SK-N-SH treated with all-trans-retinoic acid at 6 μM for 48 hours (cell line): Measurements from ENCODE around the gene HIVEP3.

Source experiments
- ATAC-seq: fragments of 200-7000 bp; cut with Tn5 transposase; 3 replicates; pipeline ENCODE4 v1.9.1; 2020; ENCODE audit warnings: mild to moderate bottlenecking, moderate library complexity
- ARNTL ChIP-seq: fragments of 450-650 bp; formaldehyde crosslinking; IDR thresholded peaks from 2 replicates; pipeline ENCODE4 v1.5.0; 2020; ENCODE audit warnings: low read depth, mild to moderate bottlenecking, moderate library complexity, borderline replicate concordance
- BACH2 ChIP-seq: fragments of 250-450 bp; sonication (Bioruptor Pico); IDR thresholded peaks from 2 replicates; pipeline ENCODE4 v1.9.0; 2021; ENCODE audit warnings: mild to moderate bottlenecking, borderline replicate concordance
- CREB5 ChIP-seq: fragments of 250-450 bp; sonication (Bioruptor Pico); IDR thresholded peaks from 2 replicates; pipeline ENCODE4 v1.5.1; 2020; ENCODE audit warnings: low read depth, mild to moderate bottlenecking, moderate library complexity
- CSDC2 ChIP-seq: fragments of 250-450 bp; sonication (Bioruptor Pico); IDR thresholded peaks from 2 replicates; pipeline ENCODE4 v1.5.0; 2020; ENCODE audit warnings: mild to moderate bottlenecking, moderate library complexity
- CSRNP3 ChIP-seq: fragments of 250-450 bp; sonication (Bioruptor Pico); IDR thresholded peaks from 2 replicates; pipeline ENCODE4 v1.5.1; 2021; ENCODE audit warnings: mild to moderate bottlenecking, moderate library complexity
- ESRRG ChIP-seq: fragments of 250-450 bp; sonication (Bioruptor Pico); IDR thresholded peaks from 2 replicates; pipeline ENCODE4 v1.6.1; 2021; ENCODE audit warnings: mild to moderate bottlenecking
- GLIS3 ChIP-seq: fragments of 250-450 bp; sonication (Bioruptor Pico); IDR thresholded peaks from 2 replicates; pipeline ENCODE4 v1.5.0; 2020; ENCODE audit warnings: mild to moderate bottlenecking, moderate library complexity
- OSR1 ChIP-seq: fragments of 250-450 bp; sonication (Bioruptor Pico); IDR thresholded peaks from 2 replicates; pipeline ENCODE4 v1.8.0; 2022; ENCODE audit warnings: moderate library complexity, mild to moderate bottlenecking, inconsistent platforms
- PATZ1 ChIP-seq: fragments of 250-450 bp; sonication (Bioruptor Pico); IDR thresholded peaks from 2 replicates; pipeline ENCODE4 v1.8.0; 2020; ENCODE audit warnings: mild to moderate bottlenecking, moderate library complexity, borderline replicate concordance
- POU6F1 ChIP-seq: fragments of 250-450 bp; sonication (Bioruptor Pico); IDR thresholded peaks from 2 replicates; pipeline ENCODE4 v1.8.0; 2021; ENCODE audit warnings: low read depth, mild to moderate bottlenecking, moderate library complexity, borderline replicate concordance
- PPARA ChIP-seq: fragments of 250-450 bp; sonication (Bioruptor Pico); IDR thresholded peaks from 2 replicates; pipeline ENCODE4 v1.5.0; 2020; ENCODE audit warnings: mild to moderate bottlenecking, borderline replicate concordance
- RARB ChIP-seq: fragments of 250-450 bp; sonication (Bioruptor Pico); IDR thresholded peaks from 2 replicates; pipeline ENCODE4 v1.8.0; 2021; ENCODE audit warnings: mild to moderate bottlenecking, moderate library complexity
- SNAI2 ChIP-seq: fragments of 250-450 bp; sonication (Bioruptor Pico); IDR thresholded peaks from 2 replicates; pipeline ENCODE4 v1.5.0; 2020; ENCODE audit warnings: mild to moderate bottlenecking, moderate library complexity
- TCF4 ChIP-seq: fragments of 250-450 bp; sonication (Bioruptor Pico); IDR thresholded peaks from 2 replicates; pipeline ENCODE4 v1.8.0; 2021; ENCODE audit warnings: mild to moderate bottlenecking, moderate library complexity, borderline replicate concordance
- TOX ChIP-seq: fragments of 250-450 bp; sonication (Bioruptor Pico); IDR thresholded peaks from 2 replicates; pipeline ENCODE4 v1.8.0; 2021; ENCODE audit warnings: mild to moderate bottlenecking, moderate library complexity, borderline replicate concordance
- ZC3H10 ChIP-seq: fragments of 250-450 bp; sonication (Bioruptor Pico); IDR thresholded peaks from 2 replicates; pipeline ENCODE4 v1.5.1; 2021; ENCODE audit warnings: mild to moderate bottlenecking, moderate library complexity
- ZFP3 ChIP-seq: fragments of 250-450 bp; sonication (Bioruptor Pico); IDR thresholded peaks from 2 replicates; pipeline ENCODE4 v1.5.0; 2020; ENCODE audit warnings: mild to moderate bottlenecking, moderate library complexity
- ZFP30 ChIP-seq: fragments of 450-650 bp; formaldehyde crosslinking; IDR thresholded peaks from 2 replicates; pipeline ENCODE4 v1.5.0; 2022; ENCODE audit warnings: mild to moderate bottlenecking, moderate library complexity
- ZNF565 ChIP-seq: fragments of 450-650 bp; formaldehyde crosslinking; conservative IDR thresholded peaks from 2 replicates; pipeline ENCODE4 v1.5.0; 2020; ENCODE audit warnings: low read depth, mild to moderate bottlenecking, moderate library complexity
- ZNF70 ChIP-seq: fragments of 450-650 bp; formaldehyde crosslinking; IDR thresholded peaks from 2 replicates; pipeline ENCODE4 v1.5.0; 2020; ENCODE audit warnings: mild to moderate bottlenecking, moderate library complexity
- ZNF8 ChIP-seq: fragments of 450-650 bp; formaldehyde crosslinking; IDR thresholded peaks from 2 replicates; pipeline ENCODE4 v1.5.0; 2020; ENCODE audit warnings: mild to moderate bottlenecking, moderate library complexity
- TF ChIP-seq, protein P1 (sequence below): fragments of 250-450 bp; sonication (Bioruptor Pico); IDR thresholded peaks from 2 replicates; pipeline ENCODE4 v1.5.0; 2020; ENCODE audit warnings: mild to moderate bottlenecking, moderate library complexity

Gene HIVEP3

GRCh38 chr1:41542196-41542930, 376.4 kb downstream of the HIVEP3 start:
- ATAC-seq = no peak; the same call in 2 of the 3 replicates
- TF ChIP-seq CSDC2 (CRISPR knock-in tag) (no peak), PPARA (CRISPR knock-in tag) (no peak), ZNF8 (CRISPR knock-in tag) (no peak), ARNTL (CRISPR knock-in tag) (no peak), BACH2 (CRISPR knock-in tag) (no peak), POU6F1 (no peak), GLIS3 (CRISPR knock-in tag) (no peak), TCF4 (CRISPR knock-in tag) (no peak), SNAI2 (CRISPR knock-in tag) (no peak), ZFP30 (no peak), RARB (CRISPR knock-in tag) (no peak), ESRRG (CRISPR knock-in tag) (no peak), ZC3H10 (CRISPR knock-in tag) (no peak), TOX (CRISPR knock-in tag) (no peak), ZFP3 (no peak), PATZ1 (CRISPR knock-in tag) (no peak)
- TF ChIP-seq, protein P1, sequence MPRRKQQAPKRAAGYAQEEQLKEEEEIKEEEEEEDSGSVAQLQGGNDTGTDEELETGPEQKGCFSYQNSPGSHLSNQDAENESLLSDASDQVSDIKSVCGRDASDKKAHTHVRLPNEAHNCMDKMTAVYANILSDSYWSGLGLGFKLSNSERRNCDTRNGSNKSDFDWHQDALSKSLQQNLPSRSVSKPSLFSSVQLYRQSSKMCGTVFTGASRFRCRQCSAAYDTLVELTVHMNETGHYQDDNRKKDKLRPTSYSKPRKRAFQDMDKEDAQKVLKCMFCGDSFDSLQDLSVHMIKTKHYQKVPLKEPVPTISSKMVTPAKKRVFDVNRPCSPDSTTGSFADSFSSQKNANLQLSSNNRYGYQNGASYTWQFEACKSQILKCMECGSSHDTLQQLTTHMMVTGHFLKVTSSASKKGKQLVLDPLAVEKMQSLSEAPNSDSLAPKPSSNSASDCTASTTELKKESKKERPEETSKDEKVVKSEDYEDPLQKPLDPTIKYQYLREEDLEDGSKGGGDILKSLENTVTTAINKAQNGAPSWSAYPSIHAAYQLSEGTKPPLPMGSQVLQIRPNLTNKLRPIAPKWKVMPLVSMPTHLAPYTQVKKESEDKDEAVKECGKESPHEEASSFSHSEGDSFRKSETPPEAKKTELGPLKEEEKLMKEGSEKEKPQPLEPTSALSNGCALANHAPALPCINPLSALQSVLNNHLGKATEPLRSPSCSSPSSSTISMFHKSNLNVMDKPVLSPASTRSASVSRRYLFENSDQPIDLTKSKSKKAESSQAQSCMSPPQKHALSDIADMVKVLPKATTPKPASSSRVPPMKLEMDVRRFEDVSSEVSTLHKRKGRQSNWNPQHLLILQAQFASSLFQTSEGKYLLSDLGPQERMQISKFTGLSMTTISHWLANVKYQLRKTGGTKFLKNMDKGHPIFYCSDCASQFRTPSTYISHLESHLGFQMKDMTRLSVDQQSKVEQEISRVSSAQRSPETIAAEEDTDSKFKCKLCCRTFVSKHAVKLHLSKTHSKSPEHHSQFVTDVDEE (CRISPR knock-in tag) = no peak

DNA sequence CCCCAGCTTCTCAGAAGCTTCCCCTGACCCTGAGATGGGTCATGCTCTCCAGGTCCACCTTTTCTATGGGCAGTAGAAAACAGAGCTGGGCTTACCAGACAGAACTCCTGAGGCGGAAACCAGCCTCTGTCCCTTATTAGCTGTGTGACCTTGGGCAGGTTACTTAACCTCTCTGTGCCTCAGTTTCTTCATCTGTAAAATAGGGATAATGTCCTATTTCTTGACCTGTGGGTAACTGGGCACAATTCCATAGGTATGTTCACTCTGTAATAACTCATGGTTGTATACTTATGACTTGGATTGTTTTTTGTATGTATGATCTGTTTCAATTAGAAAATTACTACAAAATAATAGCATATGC, 377.1 kb downstream of the HIVEP3 start:
- no peak for ATAC-seq
- TF ChIP-seq TOX (CRISPR knock-in tag) (no peak), PPARA (CRISPR knock-in tag) (no peak), CSDC2 (CRISPR knock-in tag) (no peak), CREB5 (no peak)
- TF ChIP-seq, protein P1 (CRISPR knock-in tag) = no peak

DNA sequence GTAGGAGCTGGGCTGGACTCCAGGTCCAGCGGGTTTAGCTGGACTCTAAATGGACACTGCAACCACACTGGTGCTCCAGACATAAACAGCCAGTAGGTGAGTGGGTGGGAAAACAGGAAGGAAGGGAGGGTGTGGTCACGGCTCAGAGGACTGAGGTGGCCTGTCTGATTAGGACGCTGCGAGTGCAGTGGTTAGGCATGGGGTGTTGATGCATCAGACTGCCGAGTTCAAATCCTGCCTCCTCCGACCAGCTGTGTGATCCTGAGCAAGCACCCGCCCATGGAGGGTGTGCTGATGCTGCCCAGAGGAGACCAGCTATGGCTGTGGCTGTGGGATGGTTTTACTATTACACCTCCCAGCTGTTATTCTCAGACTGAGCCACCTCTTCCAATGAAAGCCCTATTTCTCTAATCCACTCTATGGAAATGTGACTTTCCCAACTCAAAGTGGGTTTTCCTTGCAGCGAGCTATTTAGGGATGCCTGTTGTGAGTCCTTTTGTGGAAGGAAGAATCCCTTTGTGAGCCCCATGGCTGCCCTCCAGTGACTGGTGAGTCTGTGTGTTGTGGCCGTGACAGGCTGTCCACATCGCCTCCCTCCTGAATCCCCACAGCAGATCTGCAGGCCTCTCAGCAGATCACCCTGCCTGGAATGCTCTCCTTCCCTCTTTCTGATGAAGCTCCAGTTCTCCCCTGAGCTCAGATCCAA, 377.7 kb downstream of the HIVEP3 start:
- no peak for ATAC-seq
- TF ChIP-seq CSRNP3 (CRISPR knock-in tag) (no peak), ESRRG (CRISPR knock-in tag) (no peak), ZFP3 (no peak), ZNF565 (CRISPR knock-in tag) (no peak), ZNF70 (CRISPR knock-in tag) (no peak), TCF4 (CRISPR knock-in tag) (no peak), POU6F1 (no peak), BACH2 (CRISPR knock-in tag) (no peak), SNAI2 (CRISPR knock-in tag) (no peak), TOX (CRISPR knock-in tag) (no peak), OSR1 (CRISPR knock-in tag) (no peak), ZC3H10 (CRISPR knock-in tag) (no peak), CSDC2 (CRISPR knock-in tag) (no peak), ZFP30 (no peak)
